Osteocyte (in vitro differentiated cells): Measurements from ENCODE around the gene FAM13A. TPM values are rescaled to one million over a fixed set of nuclear protein-coding genes. Genes with fewer than 3 reads are reported as not detected.
A peak's percentile ranks its signal among the peaks of the same experiment; 100 is the strongest.

Source experiments
- DNase-seq: peaks from one replicate; pipeline ENCODE4 v3.0.0; 2021; ENCODE audit warnings: mixed read lengths; ENCODE audit not compliant: unreplicated experiment; ENCODE audit errors: extremely low spot score
- H3K27ac Mint-ChIP-seq: one replicate; pipeline ENCODE4 v1.8.0; 2021; ENCODE audit warnings: mild to moderate bottlenecking, mixed read lengths; ENCODE audit not compliant: unreplicated experiment
- H3K27me3 Mint-ChIP-seq: one replicate; pipeline ENCODE4 v1.8.0; 2021; ENCODE audit warnings: mixed read lengths; ENCODE audit not compliant: unreplicated experiment
- H3K36me3 Mint-ChIP-seq: one replicate; pipeline ENCODE4 v1.8.0; 2021; ENCODE audit warnings: mixed read lengths; ENCODE audit not compliant: unreplicated experiment
- H3K4me1 Mint-ChIP-seq: one replicate; pipeline ENCODE4 v1.8.0; 2021; ENCODE audit warnings: mixed read lengths; ENCODE audit not compliant: unreplicated experiment
- H3K4me3 Mint-ChIP-seq: one replicate; pipeline ENCODE4 v1.8.0; 2021; ENCODE audit warnings: mild to moderate bottlenecking, moderate library complexity, mixed read lengths; ENCODE audit not compliant: unreplicated experiment
- H3K9me3 Mint-ChIP-seq: one replicate; pipeline ENCODE4 v1.8.0; 2021; ENCODE audit warnings: mixed read lengths; ENCODE audit not compliant: unreplicated experiment
- CTCF ChIP-seq: fragments of 200-600 bp; sonication (generic); IDR thresholded peaks from 2 replicates; pipeline ENCODE4 v1.5.0; 2021; ENCODE audit warnings: antibody characterized with exemption, mild to moderate bottlenecking, moderate library complexity
- total RNA-seq: library from RNA; stranded (reverse); gene quantifications from 2 replicates; pipeline ENCODE4 v1.2.1, GENCODE V29; 2021

The FAM13A gene
- total RNA-seq, 1 donor from 2014 or later, result 18.5 TPM

GRCh38 chr4:88818631-88819470 is 238.1 kb downstream of the FAM13A start:
- DNase-seq, result no peak
- H3K27me3 Mint-ChIP-seq, result no peaks in the 10 kb centered on the region
- H3K9me3 Mint-ChIP-seq, result no peaks in the 10 kb centered on the region
- no peaks in the 10 kb centered on the region for H3K36me3 Mint-ChIP-seq
- TF ChIP-seq CTCF, result peak; percentile 74
- H3K4me1 Mint-ChIP-seq, result peaks cover 24% of the 10 kb centered on the region
- no peak overlapping the region for H3K27ac Mint-ChIP-seq
- no peak overlapping the region for H3K4me3 Mint-ChIP-seq

GRCh38 chr4:88817740-88818139 is 239.2 kb downstream of the FAM13A start:
- DNase-seq, result no peak
- H3K27ac Mint-ChIP-seq, result no peak overlapping the region
- no peaks in the 10 kb centered on the region for H3K36me3 Mint-ChIP-seq
- no peaks in the 10 kb centered on the region for H3K27me3 Mint-ChIP-seq
- no peak overlapping the region for H3K4me3 Mint-ChIP-seq
- H3K9me3 Mint-ChIP-seq, result no peaks in the 10 kb centered on the region
- TF ChIP-seq CTCF, result no peak
- H3K4me1 Mint-ChIP-seq, result peaks cover 18% of the 10 kb centered on the region

- H3K27ac Mint-ChIP-seq, result no peak overlapping the region
- no peaks in the 10 kb centered on the region for H3K36me3 Mint-ChIP-seq
- H3K4me3 Mint-ChIP-seq, result no peak overlapping the region
- no peak for DNase-seq
- TF ChIP-seq CTCF, result no peak
- no peaks in the 10 kb centered on the region for H3K27me3 Mint-ChIP-seq
- H3K4me1 Mint-ChIP-seq, result peaks cover 9% of the 10 kb centered on the region
- no peaks in the 10 kb centered on the region for H3K9me3 Mint-ChIP-seq
These were observed 240.6 kb downstream of the FAM13A start for GRCh38 chr4:88816360-88816759.

- H3K4me3 Mint-ChIP-seq, result no peak overlapping the region
- H3K9me3 Mint-ChIP-seq, result no peaks in the 10 kb centered on the region
- no peaks in the 10 kb centered on the region for H3K27me3 Mint-ChIP-seq
- TF ChIP-seq CTCF, result no peak
- DNase-seq, result no peak
- peaks cover 8% of the 10 kb centered on the region for H3K4me1 Mint-ChIP-seq
- peaks cover 2% of the 10 kb centered on the region for H3K36me3 Mint-ChIP-seq
- no peak overlapping the region for H3K27ac Mint-ChIP-seq
These were observed 242.9 kb downstream of the FAM13A start for GRCh38 chr4:88814043-88814617.

GRCh38 chr4:88813013-88813412 is 244.0 kb downstream of the FAM13A start:
- no peak for DNase-seq
- no peak overlapping the region for H3K27ac Mint-ChIP-seq

More at GRCh38 chr4:88813013-88813412, 244.0 kb downstream of the FAM13A start:
- Mint-ChIP-seq H3K36me3 (peaks cover 2% of the 10 kb centered on the region), H3K4me1 (peaks cover 8% of the 10 kb centered on the region), H3K9me3 (no peaks in the 10 kb centered on the region), H3K4me3 (no peak overlapping the region), H3K27me3 (no peaks in the 10 kb centered on the region)
- no peak for TF ChIP-seq CTCF
